Astrocyte (in vitro differentiated cells and primary cell): Measurements from ENCODE around the gene N4BP2.

ENCODE experiments used
- CTCF ChIP-seq: IDR thresholded peaks from 2 replicates; pipeline ENCODE4 v1.5.1; 2011; ENCODE audit warnings: low read depth, mild to moderate bottlenecking, inconsistent platforms, low read length, moderate library complexity; ENCODE audit not compliant: insufficient read depth
- EZH2 ChIP-seq: IDR thresholded peaks from 2 replicates; pipeline ENCODE4 v1.6.1; 2012; ENCODE audit warnings: mild to moderate bottlenecking, low read length, inconsistent platforms; ENCODE audit not compliant: insufficient read depth

- TF ChIP-seq CTCF, result no peak
- TF ChIP-seq EZH2, result no peak
Measured at GRCh38 chr4:40122941-40123340, 66.3 kb downstream of the N4BP2 start.
